Endothelial cell of umbilical vein (primary cell): ENCODE data around the gene CENPW. TPM values are rescaled to one million over a fixed set of nuclear protein-coding genes. Genes with fewer than 3 reads are reported as not detected.

Experiments
- BruUV-seq: library from RNA; stranded (reverse); fragments of 400-500 nt; replicated peaks from 2 replicates; lab custom pipeline; 2021; lab: Mats Ljungman, UMichigan
- CTCF ChIA-PET: fragments of 300-600, 350-600 bp; sonication (Branson Sonifier 250); formaldehyde crosslinking; loops from one replicate; lab custom pipeline; 2021; ENCODE audit warnings: antibody characterized with exemption, inconsistent platforms; lab: Charles Lee
- POLR2A ChIA-PET: fragments of 300-600, 350-600 bp; sonication (Branson Sonifier 250); formaldehyde crosslinking; loops from one replicate; lab custom pipeline; 2021; ENCODE audit warnings: antibody characterized with exemption, inconsistent platforms; lab: Charles Lee
- DNase-seq: peaks from one replicate; pipeline ENCODE4 v3.0.0-alpha.2; 2011; ENCODE audit warnings: low read depth, low spot score
- FAIRE-seq: peaks from 2 replicates; lab custom pipeline; 2011; peaks lifted over from hg19 to GRCh38; lab: Jason Lieb, UNC
- H2AFZ ChIP-seq: 2 replicates; pipeline ENCODE4 v1.6.0; 2012; ENCODE audit warnings: low read depth, low read length, control low read depth, inconsistent platforms
- H3K27ac ChIP-seq: 2 replicates; pipeline ENCODE4 v1.5.1; 2011; ENCODE audit warnings: low read depth, mild to moderate bottlenecking, control low read depth, low read length, moderate library complexity; ENCODE audit not compliant: insufficient read depth
- H3K27me3 ChIP-seq, 2 experiments: 2 replicates each; pipeline versions ENCODE4 v1.6.0 to v1.6.1; 2011; ENCODE audit warnings: low read length in 2 of 2, mixed read lengths in 1 of 2; ENCODE audit not compliant: control insufficient read depth in 2 of 2, insufficient read depth in 2 of 2
- H3K36me3 ChIP-seq, 2 experiments: 2 replicates in 1 of 2; 3 replicates in 1 of 2; pipeline ENCODE4 v1.5.1; 2011; ENCODE audit warnings: low read length in 2 of 2, mild to moderate bottlenecking in 1 of 2, moderate library complexity in 1 of 2; ENCODE audit not compliant: control insufficient read depth in 2 of 2, insufficient read depth in 2 of 2; ENCODE audit errors: extremely low read depth in 1 of 2
- H3K4me1 ChIP-seq: 3 replicates; pipeline ENCODE4 v1.5.1; 2011; ENCODE audit warnings: mild to moderate bottlenecking, low read length; ENCODE audit not compliant: control insufficient read depth, insufficient read depth; ENCODE audit errors: extremely low read depth
- H3K4me2 ChIP-seq: 2 replicates; pipeline ENCODE4 v1.6.1; 2011; ENCODE audit warnings: low read length, control low read depth, mixed read lengths; ENCODE audit not compliant: insufficient read depth
- H3K4me3 ChIP-seq, 3 experiments: fragments of 200-600 bp in 1 of 3; sonication (generic), shearing (Covaris generic) in 1 of 3; replicated peaks in 1 of 3; 2 replicates each; pipeline ENCODE4 v1.5.1; 2011 to 2016; ENCODE audit warnings: control low read depth in 3 of 3, low read length in 3 of 3, mild to moderate bottlenecking in 2 of 3, inconsistent platforms in 1 of 3, low read depth in 1 of 3, moderate library complexity in 1 of 3; ENCODE audit not compliant: insufficient read depth in 1 of 3
- H3K79me2 ChIP-seq: 2 replicates; pipeline ENCODE4 v1.6.0; 2012; ENCODE audit warnings: low read length, inconsistent platforms; ENCODE audit not compliant: control insufficient read depth, insufficient read depth
- H3K9ac ChIP-seq: replicated peaks from 2 replicates; pipeline ENCODE3; 2011; ENCODE audit warnings: low read length, control low read depth; ENCODE audit not compliant: insufficient read depth; ENCODE audit errors: extremely low read depth
- H3K9me1 ChIP-seq: replicated peaks from 3 replicates; pipeline ENCODE4 v1.6.0; 2011; ENCODE audit warnings: mild to moderate bottlenecking, low read length; ENCODE audit not compliant: control insufficient read depth, insufficient read depth; ENCODE audit errors: extremely low read depth
- H3K9me3 ChIP-seq: replicated peaks from 2 replicates; pipeline ENCODE4 v1.5.1; 2012; ENCODE audit warnings: low read length, inconsistent platforms; ENCODE audit not compliant: control insufficient read depth, insufficient read depth
- H4K20me1 ChIP-seq: replicated peaks from 2 replicates; pipeline ENCODE3; 2011; ENCODE audit warnings: mild to moderate bottlenecking, low read length; ENCODE audit not compliant: control insufficient read depth, insufficient read depth; ENCODE audit errors: extremely low read depth
- CTCF ChIP-seq, 2 donors: IDR thresholded peaks; 1 replicate in 1 of 2; 2 replicates in 1 of 2; pipeline ENCODE4 v1.5.1; 2011; ENCODE audit warnings: low read length in 2 of 2, mild to moderate bottlenecking in 2 of 2, moderate library complexity in 2 of 2, control low read depth in 1 of 2, inconsistent platforms in 1 of 2, low read depth in 1 of 2; ENCODE audit not compliant: insufficient read depth in 1 of 2; ENCODE audit errors: extremely low read depth in 1 of 2
- EZH2 ChIP-seq: IDR thresholded peaks from 2 replicates; pipeline ENCODE4 v1.6.1; 2012; ENCODE audit warnings: borderline replicate concordance, low read depth, mild to moderate bottlenecking, moderate library complexity, low read length, inconsistent platforms; ENCODE audit not compliant: severe bottlenecking
- FOS ChIP-seq: IDR thresholded peaks from 2 replicates; pipeline ENCODE4 v1.6.1; 2011; ENCODE audit warnings: mild to moderate bottlenecking, low read length, moderate library complexity, borderline replicate concordance; ENCODE audit not compliant: insufficient read depth
- GATA2 ChIP-seq: IDR thresholded peaks from 2 replicates; pipeline ENCODE4 v1.7.0; 2011; ENCODE audit warnings: low read depth, mild to moderate bottlenecking, moderate library complexity, mixed read lengths, low read length; ENCODE audit not compliant: insufficient read length, insufficient read depth
- JUN ChIP-seq: IDR thresholded peaks from 2 replicates; pipeline ENCODE4 v1.6.1; 2011; ENCODE audit warnings: borderline replicate concordance, low read depth; ENCODE audit not compliant: insufficient read length, insufficient read depth
- MAX ChIP-seq: IDR thresholded peaks from 2 replicates; pipeline ENCODE4 v1.6.1; 2011; ENCODE audit not compliant: insufficient read depth, insufficient read length
- MYC ChIP-seq: IDR thresholded peaks from one replicate; pipeline ENCODE4 v1.6.1; 2011; ENCODE audit warnings: mild to moderate bottlenecking, low read depth, low read length
- POLR2A ChIP-seq: IDR thresholded peaks from 2 replicates; pipeline ENCODE4 v1.6.1; 2012; ENCODE audit warnings: low read depth, mild to moderate bottlenecking, control low read depth, low read length
- POLR2AphosphoS5 ChIP-seq: IDR thresholded peaks from 2 replicates; pipeline ENCODE4 v1.6.1; 2012; ENCODE audit warnings: low read depth, mild to moderate bottlenecking, control low read depth, low read length, moderate library complexity; ENCODE audit not compliant: insufficient read depth
- dilution Hi-C: fragments of 300-500 bp; cut with MboI; formaldehyde crosslinking; loops from one replicate; pipeline ENCODE4 v1.15.0; 2019; ENCODE audit warnings: low sequenced_read_pairs; ENCODE audit not compliant: extremely low pct_ligation_motif_present
- intact Hi-C: fragments of 100-400 bp; cut with micrococcal nuclease; formaldehyde crosslinking; loops from one replicate; pipeline ENCODE4 v1.10.0; 2022
- polyA plus RNA-seq, 4 experiments: library from polyadenylated mRNA; depleted of rRNA in 3 of 4; stranded (reverse) in 3 of 4; unstranded in 1 of 4; fragments of >200 nt; gene quantifications; 2 replicates each; pipeline versions ENCODE4 v1.2.1 to v1.2.3, GENCODE V29; 2011 to 2012; ENCODE audit warnings: missing spikeins in 1 of 4
- total RNA-seq: library from RNA; stranded (reverse); gene quantifications from 2 replicates; pipeline ENCODE4 v1.2.3, GENCODE V29; 2021

Gene CENPW
- total and polyA plus RNA-seq, 2 donors (not counting 3 experiments of a cell fraction or from before 2014, with no cell fraction given), result 16.9 to 85.8 TPM

- intact Hi-C loops, result no loop called here
Measured at GRCh38 chr6:126377594-126378153, 37.8 kb downstream of the CENPW start.

More at GRCh38 chr6:126377594-126378153, 37.8 kb downstream of the CENPW start:
- H3K9me3 ChIP-seq, result no peaks in the 10 kb centered on the region
- H3K4me1 ChIP-seq, result no peaks in the 10 kb centered on the region
- H3K9me1 ChIP-seq, result no peaks in the 10 kb centered on the region
- H3K27me3 ChIP-seq, result no peaks in the 10 kb centered on the region
- no peak for FAIRE-seq
- no peak overlapping the region for H2AFZ ChIP-seq
- ChIA-PET POLR2A (no interaction called here), CTCF (no interaction called here)
- H3K79me2 ChIP-seq, result no peaks in the 10 kb centered on the region
- H3K9ac ChIP-seq, result no peak overlapping the region
- no peak overlapping the region for H3K4me3 ChIP-seq
- no peak for TF ChIP-seq CTCF (IDR thresholded peaks at IDR 0.05; ENCODE audit: extremely low read depth in 1 of 2, insufficient read depth in 1 of 2, low read depth in 1 of 2, low read length in 2 of 2)
- no peak for TF ChIP-seq JUN
- no peak for TF ChIP-seq MYC
- no peak for TF ChIP-seq FOS
- no peak for TF ChIP-seq POLR2A
- TF ChIP-seq POLR2AphosphoS5, result no peak
- no peak for TF ChIP-seq GATA2
- TF ChIP-seq MAX, result no peak
- TF ChIP-seq EZH2, result no peak
- DNase-seq, result no peak
- H3K36me3 ChIP-seq, result no peaks in the 10 kb centered on the region
- H4K20me1 ChIP-seq, result no peaks in the 10 kb centered on the region
- no peak overlapping the region for H3K4me2 ChIP-seq
- no TSS peak for BruUV-seq
- no peak overlapping the region for H3K27ac ChIP-seq
- dilution Hi-C loops, result no loop called here
